Cerebellar cortex (tissue), 1 donor: ENCODE data around the gene IFT122.
A peak's percentile ranks its signal among the peaks of the same experiment; 100 is the strongest.
"Not testable (repeated sequence)": the region's sequence is repeated elsewhere in the genome, so short reads cannot be mapped to it uniquely, and the experiment has no call there.

Experiments used
- DNase-seq: peaks from one replicate; pipeline ENCODE4 v3.0.0-alpha.2; 2015; ENCODE audit warnings: low spot score

Gene IFT122

GRCh38 chr3:129495006-129495639 is 55.1 kb downstream of the IFT122 start:
- DNase-seq = not testable (repeated sequence)

GRCh38 chr3:129497876-129498275 is 57.9 kb downstream of the IFT122 start:
- DNase-seq = not testable (repeated sequence)

GRCh38 chr3:129498603-129499488 is 58.8 kb downstream of the IFT122 start:
- not testable (repeated sequence) for DNase-seq

DNA sequence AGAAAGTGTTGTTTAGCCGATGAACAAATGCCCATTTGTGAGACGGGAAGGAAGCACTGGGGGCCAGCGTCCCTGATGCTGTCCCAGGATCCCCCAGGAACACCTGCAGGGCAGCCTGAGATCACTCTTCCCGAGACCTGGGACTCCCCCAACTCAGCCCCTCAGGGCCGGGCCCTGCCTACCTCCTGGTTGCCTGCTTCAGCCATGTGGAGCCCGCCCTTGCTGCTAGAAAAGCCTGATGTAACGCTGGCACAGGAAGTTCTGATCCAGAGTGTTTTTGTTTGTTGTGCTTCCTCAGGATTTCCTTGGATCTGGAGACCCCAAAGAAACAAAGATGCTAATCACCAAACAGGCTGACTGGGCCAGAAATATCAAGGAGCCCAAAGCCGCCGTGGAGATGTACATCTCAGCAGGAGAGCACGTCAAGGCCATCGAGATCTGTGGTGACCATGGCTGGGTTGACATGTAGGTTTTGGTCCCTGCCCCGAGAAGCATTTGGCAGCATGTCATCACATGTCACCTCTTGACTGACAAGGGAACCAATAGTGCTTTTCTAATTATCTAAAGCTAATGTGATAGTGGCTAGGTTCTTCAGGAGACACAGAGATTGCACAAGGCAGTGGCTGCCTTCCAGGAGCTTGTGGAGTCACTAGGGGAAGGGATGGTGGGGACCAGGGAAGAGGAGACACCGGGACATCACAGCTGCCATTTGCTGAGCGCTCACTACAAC is 59.7 kb downstream of the IFT122 start:
- DNase-seq = not testable (repeated sequence)

DNA sequence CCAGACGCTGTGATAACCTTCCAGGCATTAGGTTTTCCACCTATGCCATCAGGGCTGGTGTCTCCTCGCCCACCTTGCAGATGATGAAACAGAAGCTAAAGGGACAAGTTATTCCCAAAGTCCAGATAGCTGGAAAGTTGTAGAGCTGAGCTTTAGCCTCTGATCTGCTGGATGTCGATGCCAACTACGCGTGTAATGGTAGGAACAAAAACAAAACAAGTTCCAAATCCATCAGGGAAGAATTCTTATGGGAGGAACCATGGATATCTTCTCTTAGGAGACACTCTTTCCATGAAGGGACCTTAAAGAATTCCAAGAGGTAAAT is 60.3 kb downstream of the IFT122 start:
- no peak for DNase-seq

DNA sequence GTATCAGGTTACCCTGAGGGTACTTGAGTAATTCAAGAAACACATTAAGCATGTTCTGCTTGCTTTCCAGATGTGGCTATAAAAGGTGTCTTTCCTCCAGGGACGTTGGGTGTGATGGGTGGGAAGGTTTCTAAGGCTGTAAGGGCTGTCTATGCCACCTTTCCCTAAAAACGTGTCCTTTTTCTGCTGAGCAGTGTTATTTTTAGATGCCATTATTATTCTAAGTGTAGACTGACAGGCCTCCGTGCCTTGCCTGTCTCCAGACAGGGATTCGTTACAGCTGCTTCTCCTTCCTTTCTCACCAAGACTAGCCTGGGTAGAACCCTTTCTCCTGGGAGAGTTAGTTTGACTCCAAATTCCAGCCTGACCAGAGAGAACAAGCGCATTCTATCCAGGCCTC is 61.6 kb downstream of the IFT122 start:
- no peak for DNase-seq

- DNase-seq = peak; percentile 39
Observed at GRCh38 chr3:129502641-129503408, 62.8 kb downstream of the IFT122 start.

- DNase-seq = no peak
Observed at GRCh38 chr3:129503471-129504291, 63.7 kb downstream of the IFT122 start.

DNA sequence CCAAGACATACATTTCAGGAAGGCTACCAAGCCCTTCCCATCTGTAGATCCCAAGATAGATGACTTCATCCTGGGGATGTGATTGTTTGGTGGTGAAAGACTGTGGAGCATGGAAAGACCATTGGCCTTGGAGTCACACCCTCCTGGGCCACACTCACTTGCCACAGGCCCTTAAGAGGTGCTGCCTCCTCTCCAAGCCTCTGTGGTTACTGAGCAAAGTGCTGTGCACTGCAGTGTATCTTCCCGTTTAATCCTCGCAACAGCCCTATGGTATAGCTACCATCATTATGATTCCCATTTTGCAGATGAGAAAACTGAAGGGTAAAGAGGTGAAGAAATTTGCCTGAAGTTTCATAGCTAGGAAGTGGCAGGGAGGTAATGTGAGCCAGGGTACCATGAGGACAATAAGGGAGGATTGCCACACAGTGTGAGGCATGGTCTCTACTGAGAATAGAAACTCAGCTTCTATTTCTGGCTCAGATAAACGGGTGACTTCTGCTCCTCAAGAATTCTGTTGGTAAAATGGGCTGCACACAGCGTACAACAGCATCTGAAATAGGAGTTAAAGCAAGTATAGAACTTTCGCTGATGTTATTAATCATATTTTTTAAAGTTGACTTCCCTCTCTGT is 64.6 kb downstream of the IFT122 start:
- no peak for DNase-seq

DNA sequence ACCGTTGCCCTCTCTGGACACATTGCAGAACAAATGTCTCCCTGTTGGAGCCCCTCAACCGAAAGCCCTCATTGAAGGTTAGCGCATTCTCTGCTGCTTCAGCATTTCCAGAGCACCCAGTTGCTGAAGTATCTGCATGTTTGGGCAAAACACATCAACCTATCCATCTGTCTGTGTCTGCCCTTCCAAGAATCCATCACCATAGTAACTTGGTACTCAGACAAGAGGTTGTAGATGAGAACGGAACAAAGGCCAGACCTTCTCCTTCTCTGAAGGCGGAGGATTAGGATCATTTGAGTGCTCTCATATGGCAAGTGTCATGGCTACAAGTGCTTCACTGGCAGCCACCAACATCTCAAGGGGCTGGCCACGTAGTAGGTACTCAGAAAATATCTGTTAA is 65.3 kb downstream of the IFT122 start:
- peak; percentile 87 for DNase-seq

DNA sequence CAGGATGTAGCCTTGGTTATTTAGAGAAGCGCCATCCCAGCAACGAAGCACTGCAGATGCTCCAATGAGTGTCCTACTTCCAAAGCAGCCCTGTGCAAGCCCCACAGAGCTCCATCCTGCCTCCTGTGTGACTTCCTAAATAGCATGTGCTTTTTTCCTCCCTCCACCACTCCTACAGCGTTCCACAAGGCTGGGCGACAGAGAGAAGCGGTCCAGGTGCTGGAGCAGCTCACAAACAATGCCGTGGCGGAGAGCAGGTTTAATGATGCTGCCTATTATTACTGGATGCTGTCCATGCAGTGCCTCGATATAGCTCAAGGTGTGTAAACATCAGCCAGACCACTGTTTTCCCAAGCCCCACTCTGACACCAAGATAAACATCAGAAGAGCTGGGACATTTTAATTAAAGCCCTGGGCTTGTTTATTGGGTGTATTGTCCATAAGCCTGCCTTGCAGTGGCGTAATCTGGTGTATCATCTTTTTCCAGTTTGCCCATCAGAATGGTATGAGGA is 66.3 kb downstream of the IFT122 start:
- DNase-seq = no peak

GRCh38 chr3:129507181-129507831 is 67.3 kb downstream of the IFT122 start:
- DNase-seq = peak; percentile 76

DNA sequence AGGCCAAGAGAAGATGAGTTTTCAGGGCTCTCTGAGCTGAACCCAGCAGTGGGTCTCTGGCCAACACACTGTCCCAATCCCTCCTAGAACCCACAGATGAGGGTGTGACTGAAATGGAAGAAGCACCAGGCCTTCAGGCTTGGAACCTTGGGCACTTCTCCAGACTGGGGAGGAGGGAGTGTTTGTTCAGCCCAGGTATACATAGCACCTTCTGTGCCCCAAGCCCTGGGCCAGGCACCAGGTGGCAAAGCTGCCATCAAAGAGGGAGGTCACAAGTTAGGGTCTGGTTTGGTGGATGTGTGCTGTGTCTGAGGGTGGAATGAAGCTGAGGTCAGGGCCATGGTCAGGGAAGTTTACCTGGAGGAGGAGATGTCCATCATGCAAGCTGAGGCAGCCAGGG is 72.6 kb downstream of the IFT122 start:
- no peak for DNase-seq

- DNase-seq = no peak
Observed at GRCh38 chr3:129513705-129514104, 73.7 kb downstream of the IFT122 start.

DNA sequence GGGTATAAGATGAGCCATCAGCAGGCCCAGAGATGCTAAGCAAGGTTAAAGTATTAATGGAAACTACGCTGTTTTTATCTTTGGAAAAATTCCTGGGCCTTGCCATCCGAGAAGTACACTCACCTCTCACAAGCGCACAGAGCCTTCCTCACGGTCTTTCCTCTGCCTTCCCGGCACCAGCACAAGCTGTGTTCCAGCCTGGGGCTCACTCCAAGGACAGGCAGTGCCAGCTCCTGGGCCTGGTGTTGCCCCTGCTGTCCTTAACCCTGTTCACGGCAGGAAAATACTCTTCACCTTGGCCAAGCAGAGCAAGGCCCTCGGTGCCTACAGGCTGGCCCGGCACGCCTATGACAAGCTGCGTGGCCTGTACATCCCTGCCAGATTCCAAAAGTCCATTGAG is 74.1 kb downstream of the IFT122 start:
- DNase-seq = peak; percentile 49

DNA sequence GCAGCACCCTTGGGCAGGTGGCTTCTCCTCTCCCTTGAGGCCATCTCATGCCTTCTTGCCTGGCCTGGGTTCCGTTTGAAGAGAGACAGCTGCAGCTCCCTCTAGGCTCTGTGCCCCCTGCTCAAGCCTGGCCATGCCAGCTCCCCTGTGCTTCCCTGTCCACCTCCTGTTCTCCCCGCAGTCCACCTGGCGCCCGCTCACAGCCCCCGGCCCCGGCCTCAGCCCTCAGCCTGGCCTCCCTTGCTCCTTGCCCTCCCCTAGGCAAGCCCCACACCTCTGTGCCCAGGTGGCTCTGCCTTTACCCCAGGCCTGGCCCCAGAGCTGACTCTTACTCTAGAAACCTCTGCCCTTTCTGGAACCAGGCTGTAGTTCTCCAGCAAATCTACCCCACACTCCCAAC is 74.5 kb downstream of the IFT122 start:
- no peak for DNase-seq

DNA sequence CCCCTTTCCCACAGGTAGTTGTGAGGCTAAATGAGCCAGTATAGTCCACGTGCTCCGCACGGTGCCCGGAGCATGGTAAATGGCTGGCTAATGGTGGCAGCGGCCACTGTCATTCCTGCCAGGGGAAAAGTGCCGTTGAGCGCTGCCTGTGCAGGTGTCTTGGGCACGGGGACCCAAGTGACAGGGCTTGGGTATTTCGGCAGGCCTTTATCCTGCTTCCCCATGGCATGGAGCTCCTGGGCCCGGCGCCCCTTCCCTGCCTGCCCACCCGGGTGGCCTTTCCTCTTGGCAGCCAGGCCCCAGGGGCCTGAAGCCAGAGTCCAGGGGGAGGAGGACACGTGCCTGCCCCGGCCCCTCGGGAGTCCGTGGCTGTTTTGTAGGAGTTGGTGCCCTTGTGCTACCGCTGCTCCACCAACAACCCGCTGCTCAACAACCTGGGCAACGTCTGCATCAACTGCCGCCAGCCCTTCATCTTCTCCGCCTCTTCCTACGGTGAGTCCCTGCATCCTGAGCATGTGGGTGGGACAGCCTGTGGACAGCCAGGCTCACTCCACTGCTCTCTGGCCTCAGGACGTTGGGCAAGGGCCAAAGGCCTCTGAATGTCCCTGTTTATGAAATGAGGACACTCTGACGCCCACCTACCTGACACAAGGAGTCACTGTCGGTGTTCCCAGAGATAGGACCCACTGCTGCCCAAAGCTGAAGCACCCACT is 75.2 kb downstream of the IFT122 start:
- not testable (repeated sequence) for DNase-seq

- not testable (repeated sequence) for DNase-seq
Observed at GRCh38 chr3:129515821-129516432, 75.9 kb downstream of the IFT122 start.

DNA sequence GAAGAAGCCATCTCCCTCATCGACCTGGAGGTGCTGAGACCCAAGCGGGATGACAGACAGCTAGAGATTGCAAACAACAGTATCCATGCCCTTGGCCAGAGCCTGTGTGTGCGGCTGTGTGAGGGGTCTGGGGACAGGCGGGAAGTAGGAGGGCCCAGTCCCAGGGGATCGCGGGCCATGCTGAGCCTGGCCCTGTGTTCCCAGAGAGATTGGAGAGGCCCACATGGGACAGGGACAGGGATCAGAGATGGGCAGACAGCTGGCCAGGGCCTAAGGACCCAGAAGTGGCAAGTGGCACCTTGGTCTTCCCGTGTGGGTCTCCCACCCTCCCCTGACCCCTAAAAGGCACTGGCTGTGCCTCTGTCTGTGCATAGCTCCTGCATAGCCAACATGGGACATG is 77.5 kb downstream of the IFT122 start:
- DNase-seq = no peak
